GM19324 (cell line): Measurements from ENCODE around the gene SLC9A8.
"Not testable (repeated sequence)": the region's sequence is repeated elsewhere in the genome, so short reads cannot be mapped to it uniquely, and the experiment has no call there.

ENCODE experiments used
- ATAC-seq: cut with Tn5 transposase; IDR thresholded peaks from one replicate; pipeline ENCODE4 v1.9.1; 2021; ENCODE audit warnings: mild to moderate bottlenecking, moderate library complexity; ENCODE audit not compliant: unreplicated experiment, low FRiP score

Gene SLC9A8

GRCh38 chr20:49812507-49813304 lies at the start of gene SLC9A8:
Gene SLC9A8, plus strand, starts transcription at chr20:49812828. Its CDS starts 95 bp downstream, at chr20:49812923.
- ATAC-seq: peak; percentile 90

- no peak for ATAC-seq
Observed at GRCh38 chr20:49762940-49763766, 49.5 kb upstream of the SLC9A8 start.

- no peak for ATAC-seq
Observed at GRCh38 chr20:49765413-49765736, 47.3 kb upstream of the SLC9A8 start.

GRCh38 chr20:49765846-49766541 lies 46.6 kb upstream of the SLC9A8 start:
- no peak for ATAC-seq

GRCh38 chr20:49766979-49767521 lies 45.6 kb upstream of the SLC9A8 start:
- no peak for ATAC-seq

GRCh38 chr20:49768204-49769047 lies 44.2 kb upstream of the SLC9A8 start:
- ATAC-seq: no peak

GRCh38 chr20:49769048-49769581 lies 43.5 kb upstream of the SLC9A8 start:
- no peak for ATAC-seq

- no peak for ATAC-seq
Observed at GRCh38 chr20:49770634-49771033, 42.0 kb upstream of the SLC9A8 start.

GRCh38 chr20:49774213-49774612 lies 38.4 kb upstream of the SLC9A8 start:
- ATAC-seq: not testable (repeated sequence)

GRCh38 chr20:49775229-49775693 lies 37.4 kb upstream of the SLC9A8 start:
- ATAC-seq: no peak

- no peak for ATAC-seq
Observed at GRCh38 chr20:49779972-49780371, 32.7 kb upstream of the SLC9A8 start.

GRCh38 chr20:49781676-49782075 lies 31.0 kb upstream of the SLC9A8 start:
- no peak for ATAC-seq

- not testable (repeated sequence) for ATAC-seq
Observed at GRCh38 chr20:49782439-49782838, 30.2 kb upstream of the SLC9A8 start.

GRCh38 chr20:49783021-49783995 lies 29.3 kb upstream of the SLC9A8 start:
- not testable (repeated sequence) for ATAC-seq

- ATAC-seq: no peak
Observed at GRCh38 chr20:49784291-49784690, 28.3 kb upstream of the SLC9A8 start.

- peak; percentile 17 for ATAC-seq
Observed at GRCh38 chr20:49785149-49785851, 27.3 kb upstream of the SLC9A8 start.

- peak; percentile 70 for ATAC-seq
Observed at GRCh38 chr20:49785852-49786175, 26.8 kb upstream of the SLC9A8 start.

GRCh38 chr20:49786196-49786595 lies 26.4 kb upstream of the SLC9A8 start:
- peak; percentile 37 for ATAC-seq
